Spleen (tissue), 7 donors: ENCODE data around the gene ANP32B.

Experiments
- CTCF ChIP-seq, 11 experiments: fragments of 200-600 bp in 7 of 11; fragments of 450-650 bp in 4 of 11; sonication (generic) in 4 of 11; IDR thresholded peaks in 8 of 11; conservative IDR thresholded peaks in 3 of 11; 1 replicate in 7 of 11; 2 replicates in 4 of 11; pipeline versions ENCODE4 v1.4.0 to v1.8.0; 2016 to 2021; ENCODE audit warnings: antibody characterized with exemption in 11 of 11, inconsistent platforms in 4 of 11, mild to moderate bottlenecking in 1 of 11
- POLR2A ChIP-seq, 3 donors: fragments of 450-650 bp; IDR thresholded peaks; one replicate each; pipeline ENCODE4 v1.5.1; 2017; ENCODE audit warnings: antibody characterized with exemption in 3 of 3, mild to moderate bottlenecking in 1 of 3
- POLR2AphosphoS5 ChIP-seq, 3 donors: sonication (generic); formaldehyde crosslinking; IDR thresholded peaks; one replicate each; pipeline ENCODE4 v1.5.1; 2017; ENCODE audit warnings: antibody characterized with exemption in 3 of 3
- donor health status: DM: no; HTN: no; CAD: no; lungs with moderate emphysema.
- donor health status: DM: no; HTN: no; CAD: no.
- donor health status: DM: no; HTN: no; CAD: no.

DNA sequence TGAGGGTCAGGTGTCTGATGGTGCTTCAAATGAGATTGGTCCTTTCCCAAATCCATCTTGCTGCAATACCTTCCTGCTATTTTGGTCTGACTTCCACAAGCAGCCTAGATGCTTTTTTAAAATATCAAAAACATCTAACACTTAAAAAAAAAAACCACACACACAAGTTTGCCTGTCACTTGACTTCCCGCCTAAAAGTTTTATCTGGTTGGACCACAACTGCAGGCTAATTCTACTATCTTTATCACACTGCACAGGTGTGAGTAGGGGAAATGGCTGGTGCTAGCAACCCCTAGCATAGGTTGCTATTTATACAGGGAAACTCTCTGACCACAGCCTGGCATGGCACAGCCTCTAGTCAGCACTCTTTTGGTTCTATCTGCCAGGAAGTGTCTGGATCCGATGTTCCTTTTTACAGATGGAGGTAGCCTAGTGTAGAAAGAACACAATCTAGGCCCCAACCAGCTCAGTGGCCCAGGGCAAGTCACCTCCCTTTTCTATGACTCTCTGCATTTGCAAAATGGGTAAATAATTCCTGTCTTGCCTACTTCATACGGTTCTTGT, 45.0 kb upstream of the ANP32B start, which contains the start of gene HEMGN:
- TF ChIP-seq CTCF (IDR thresholded peaks at IDR 0.05 in 8 of 11, conservative IDR thresholded peaks at IDR 0.05 in 3 of 11), result no peak
- no peak for TF ChIP-seq POLR2A (IDR thresholded peaks at IDR 0.05)
- TF ChIP-seq POLR2AphosphoS5 (IDR thresholded peaks at IDR 0.05), result no peak
